HepG2 (cell line): ENCODE data around the gene CEP170. TPM values are rescaled to one million over a fixed set of nuclear protein-coding genes. Genes with fewer than 3 reads are reported as not detected.

Experiments used
- ATAC-seq: fragments of 200-7000 bp; cut with Tn5 transposase; 3 replicates; pipeline ENCODE4 v1.9.1; 2020; ENCODE audit warnings: mild to moderate bottlenecking, moderate library complexity
- BruUV-seq: library from RNA; stranded (reverse); fragments of 400-500 nt; replicated peaks from 2 replicates; lab custom pipeline; 2021; lab: Mats Ljungman, UMichigan
- CTCF ChIA-PET: fragments of 300-600 bp; formaldehyde crosslinking; extraction: SDS; loops from one replicate; lab custom pipeline; 2021; ENCODE audit warnings: low total read pairs, inconsistent platforms, low intra/inter-chr PET ratio; lab: Yijun Ruan, JAX
- POLR2A ChIA-PET: fragments of 350-600 bp; sonication (Branson Sonifier 250); formaldehyde crosslinking; loops from one replicate; lab custom pipeline; 2020; ENCODE audit warnings: antibody characterized with exemption, inconsistent platforms; lab: Yijun Ruan, JAX
- DNase-seq: peaks from one replicate; pipeline ENCODE4 v3.0.0-alpha.2; 2015; ENCODE audit warnings: low spot score
- FAIRE-seq: peaks from 3 replicates; lab custom pipeline; 2011; peaks lifted over from hg19 to GRCh38; lab: Jason Lieb, UNC
- H2AFZ ChIP-seq: one replicate; pipeline ENCODE4 v1.6.1; 2011; ENCODE audit warnings: low read length, inconsistent platforms
- H3K27ac ChIP-seq: fragments of 300-600 bp; 3 replicates; pipeline ENCODE4 v1.8.0; 2011; ENCODE audit warnings: mixed run types, mild to moderate bottlenecking, mixed read lengths, low read length, inconsistent platforms; ENCODE audit not compliant: insufficient read depth; ENCODE audit errors: extremely low read length
- H3K27me3 ChIP-seq, 2 experiments: fragments of 200-600 bp in 1 of 2; 2 replicates in 1 of 2; 3 replicates in 1 of 2; pipeline versions ENCODE4 v1.6.0 to v1.8.0; 2011; ENCODE audit warnings: low read length in 2 of 2, mild to moderate bottlenecking in 2 of 2, moderate library complexity in 2 of 2, inconsistent platforms in 1 of 2; ENCODE audit not compliant: insufficient read depth in 2 of 2, control insufficient read depth in 1 of 2
- H3K36me3 ChIP-seq, 2 experiments: fragments of 200-600 bp in 1 of 2; replicated peaks in 1 of 2; 2 replicates in 1 of 2; 3 replicates in 1 of 2; pipeline versions ENCODE4 v1.5.1 to v1.8.0; 2011; ENCODE audit warnings: low read length in 2 of 2, inconsistent platforms in 1 of 2; ENCODE audit not compliant: insufficient read depth in 2 of 2, control insufficient read depth in 1 of 2
- H3K4me1 ChIP-seq: 2 replicates; pipeline ENCODE4 v1.5.1; 2012; ENCODE audit warnings: low read length, inconsistent platforms; ENCODE audit not compliant: insufficient read depth
- H3K4me2 ChIP-seq: 2 replicates; pipeline ENCODE4 v1.6.0; 2011; ENCODE audit warnings: low read depth, low read length, inconsistent platforms
- H3K4me3 ChIP-seq, 3 experiments: fragments of 200-600 bp in 1 of 3; sonication (generic), shearing (Covaris generic) in 1 of 3; replicated peaks in 1 of 3; 2 replicates each; pipeline ENCODE4 v1.5.1; 2011 to 2016; ENCODE audit warnings: low read length in 3 of 3, inconsistent platforms in 2 of 3, low read depth in 2 of 3, mild to moderate bottlenecking in 2 of 3, control low read depth in 1 of 3, mixed read lengths in 1 of 3; ENCODE audit not compliant: insufficient read depth in 1 of 3
- H3K79me2 ChIP-seq: one replicate; pipeline ENCODE4 v1.6.1; 2011; ENCODE audit warnings: low read length, inconsistent platforms; ENCODE audit not compliant: insufficient read depth
- H3K9ac ChIP-seq: 2 replicates; pipeline ENCODE4 v1.6.0; 2011; ENCODE audit warnings: mild to moderate bottlenecking, low read depth, low read length, inconsistent platforms; ENCODE audit not compliant: insufficient read depth
- H3K9me3 ChIP-seq: 2 replicates; pipeline ENCODE4 v1.5.1; 2012; ENCODE audit warnings: mild to moderate bottlenecking, low read length
- H4K20me1 ChIP-seq: 2 replicates; pipeline ENCODE4 v1.6.0; 2011; ENCODE audit warnings: inconsistent platforms, mild to moderate bottlenecking, low read length, moderate library complexity; ENCODE audit not compliant: insufficient read depth
- ETV6 ChIP-seq: sonication (generic); formaldehyde crosslinking; conservative IDR thresholded peaks from 2 replicates; pipeline ENCODE4 v1.4.0; 2020; ENCODE audit warnings: missing genetic modification reagents
- MEIS1 ChIP-seq: sonication (generic); formaldehyde crosslinking; IDR thresholded peaks from 2 replicates; pipeline ENCODE4 v1.9.0; 2021; ENCODE audit warnings: mild to moderate bottlenecking, missing genetic modification reagents, moderate library complexity, borderline replicate concordance
- NBN ChIP-seq: fragments of 450-650 bp; conservative IDR thresholded peaks from 2 replicates; pipeline ENCODE4 v1.6.1; 2017
- SAFB2 ChIP-seq: sonication (generic); formaldehyde crosslinking; IDR thresholded peaks from 2 replicates; pipeline ENCODE4 v1.5.1; 2020; ENCODE audit warnings: missing genetic modification reagents, low read depth, mild to moderate bottlenecking, borderline replicate concordance
- TBP ChIP-seq: sonication (generic); formaldehyde crosslinking; IDR thresholded peaks from 2 replicates; pipeline ENCODE4 v1.5.0; 2020; ENCODE audit warnings: missing genetic modification reagents
- ZNF33A ChIP-seq: sonication (generic); formaldehyde crosslinking; IDR thresholded peaks from 2 replicates; pipeline ENCODE4 v1.5.1; 2020; ENCODE audit warnings: missing genetic modification reagents, mild to moderate bottlenecking, moderate library complexity, borderline replicate concordance
- ZNF724P ChIP-seq: sonication (generic); formaldehyde crosslinking; IDR thresholded peaks from 2 replicates; pipeline ENCODE4 v1.8.0; 2022; ENCODE audit warnings: missing genetic modification reagents, borderline replicate concordance
- WGBS: methylation state at CpG from one replicate; pipeline ENCODE4 v1.1.6; 2017; ENCODE audit warnings: low lambda C conversion rate; 5-methylcytosine and 5-hydroxymethylcytosine counted together
- in situ Hi-C: cut with HindIII; loops from 2 replicates; pipeline ENCODE4 v1.10.0; 2017; ENCODE audit warnings: low pct_unique_long_range_greater_than_20kb; ENCODE audit not compliant: extremely low pct_ligation_motif_present
- intact Hi-C: fragments of 100-400 bp; cut with micrococcal nuclease; formaldehyde crosslinking; loops from one replicate; pipeline ENCODE4 v1.10.0; 2022; ENCODE audit not compliant: unreplicated experiment
- polyA plus RNA-seq, 8 experiments: library from polyadenylated mRNA; depleted of rRNA in 3 of 8; stranded (reverse) in 7 of 8; unstranded in 1 of 8; fragments of >200 nt; fragmentation: Illumina TruSeq in 4 of 8; extraction: Trizol in 4 of 8; gene quantifications; 2 replicates each; pipeline versions ENCODE4 v1.2.1 to v1.2.3, GENCODE V29; 2011 to 2016; ENCODE audit warnings: low read depth in 4 of 8, missing spikeins in 1 of 8, mixed read lengths in 1 of 8; ENCODE audit not compliant: insufficient read depth in 1 of 8
- total RNA-seq, 5 experiments: library from RNA; depleted of rRNA; stranded (reverse); fragments of >200 nt; fragmentation: Illumina TruSeq; extraction: Trizol; gene quantifications; 2 replicates each; pipeline ENCODE4 v1.2.3, GENCODE V29; 2016; ENCODE audit warnings: low read depth in 1 of 5
- TF ChIP-seq, protein P1 (sequence below): sonication (generic); formaldehyde crosslinking; IDR thresholded peaks from 2 replicates; pipeline ENCODE4 v1.5.0; 2020; ENCODE audit warnings: missing genetic modification reagents, mild to moderate bottlenecking, borderline replicate concordance
- TF ChIP-seq, protein P2 (sequence below): IDR thresholded peaks from 2 replicates; pipeline ENCODE4 v1.6.1; 2016; ENCODE audit warnings: missing genetic modification reagents, missing compliant biosample characterization
- TF ChIP-seq, protein P3 (sequence below): sonication (generic); formaldehyde crosslinking; IDR thresholded peaks from 2 replicates; pipeline ENCODE4 v1.5.0; 2020; ENCODE audit warnings: missing genetic modification reagents
- TF ChIP-seq, protein P4 (sequence below): sonication (generic); formaldehyde crosslinking; IDR thresholded peaks from 2 replicates; pipeline ENCODE4 v1.4.0; 2020; ENCODE audit warnings: missing genetic modification reagents, mild to moderate bottlenecking, borderline replicate concordance

CEP170 gene
- total and polyA plus RNA-seq, 2 of the 13 experiments (the other 11 are each of a cell fraction or from before 2014, with no cell fraction given), result 23.0 to 28.6 TPM

DNA sequence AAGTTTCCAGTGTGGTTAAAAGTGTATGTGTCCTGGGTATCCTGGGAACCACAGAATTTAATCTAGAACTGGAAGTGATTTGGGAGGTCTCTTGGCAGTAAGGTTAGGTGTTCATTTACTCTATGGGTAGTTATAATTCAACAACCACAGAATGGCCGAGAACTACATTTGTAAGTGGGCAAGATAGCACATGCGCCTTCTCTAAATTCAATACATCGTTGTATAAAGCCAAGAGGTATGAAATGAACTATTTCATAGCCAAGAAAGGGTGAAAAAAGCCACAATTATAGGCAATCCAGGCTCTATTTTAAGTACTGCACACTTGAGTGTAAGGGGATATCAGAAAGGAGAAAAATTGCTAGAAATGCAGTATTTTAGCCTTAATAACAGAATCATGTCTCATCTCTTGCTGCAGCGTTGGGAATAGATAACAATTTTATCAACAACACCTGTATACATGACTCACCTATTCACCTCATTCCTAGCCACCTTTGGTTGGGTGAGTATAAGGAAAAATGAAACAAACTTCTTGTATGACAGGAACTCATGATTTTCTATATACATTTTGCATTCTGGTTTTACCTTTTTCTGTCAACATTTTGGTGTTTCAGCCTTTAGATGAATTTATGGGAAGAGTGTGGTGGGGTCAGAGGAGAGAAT is 5.3 kb upstream of the CEP170 start:
- no TSS peak for BruUV-seq
- in situ Hi-C loops (no loop called here), intact Hi-C loops (no loop called here)
- H3K79me2 ChIP-seq, result peaks cover 13% of the 10 kb centered on the region
- peaks cover 13% of the 10 kb centered on the region; the same call in 1 of the 2 replicates for H3K4me1 ChIP-seq
- no peaks in the 10 kb centered on the region for H3K36me3 ChIP-seq
- CTCF ChIA-PET, result no interaction called here
- TF ChIP-seq, protein P1, sequence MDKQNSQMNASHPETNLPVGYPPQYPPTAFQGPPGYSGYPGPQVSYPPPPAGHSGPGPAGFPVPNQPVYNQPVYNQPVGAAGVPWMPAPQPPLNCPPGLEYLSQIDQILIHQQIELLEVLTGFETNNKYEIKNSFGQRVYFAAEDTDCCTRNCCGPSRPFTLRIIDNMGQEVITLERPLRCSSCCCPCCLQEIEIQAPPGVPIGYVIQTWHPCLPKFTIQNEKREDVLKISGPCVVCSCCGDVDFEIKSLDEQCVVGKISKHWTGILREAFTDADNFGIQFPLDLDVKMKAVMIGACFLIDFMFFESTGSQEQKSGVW, result no peak
- TF ChIP-seq ZNF724P (CRISPR knock-in tag) (no peak), NBN (no peak)
- no peaks in the 10 kb centered on the region for H4K20me1 ChIP-seq
- no peak overlapping the region for H3K4me2 ChIP-seq
- H3K4me3 ChIP-seq, result no peak overlapping the region
- POLR2A ChIA-PET, result no interaction called here
- no peak overlapping the region for H2AFZ ChIP-seq
- ATAC-seq (no peak), DNase-seq (no peak), FAIRE-seq (no peak)
- no peaks in the 10 kb centered on the region for H3K27me3 ChIP-seq
- H3K9me3 ChIP-seq, result no peaks in the 10 kb centered on the region
- no peak overlapping the region for H3K27ac ChIP-seq
- WGBS, result 69% methylated on average over 4 of the region's 4 CpGs
- no peak overlapping the region for H3K9ac ChIP-seq

DNA sequence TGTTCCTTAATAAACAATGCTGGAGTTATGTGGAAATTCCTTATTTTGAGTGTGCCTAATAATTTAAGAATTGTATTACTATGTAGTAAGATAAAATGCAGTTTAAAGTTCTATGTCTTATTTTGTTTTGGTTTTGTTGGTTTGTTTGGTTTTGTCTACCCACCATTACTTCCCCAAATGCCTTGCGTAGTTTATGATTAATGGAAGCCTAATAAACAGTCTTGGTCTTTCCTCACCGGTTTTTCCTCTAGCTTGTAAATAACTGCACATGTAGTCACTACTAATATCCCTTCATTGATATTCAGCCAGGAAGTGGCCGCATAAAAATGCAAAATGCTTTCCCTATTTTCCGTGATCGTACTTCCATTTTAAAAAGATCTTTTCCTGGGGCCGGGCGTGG is 3.6 kb upstream of the CEP170 start:
- TF ChIP-seq ETV6 (CRISPR knock-in tag) (no peak), SAFB2 (CRISPR knock-in tag) (no peak), MEIS1 (no peak), TBP (CRISPR knock-in tag) (no peak), ZNF33A (no peak)
- TF ChIP-seq, protein P2, sequence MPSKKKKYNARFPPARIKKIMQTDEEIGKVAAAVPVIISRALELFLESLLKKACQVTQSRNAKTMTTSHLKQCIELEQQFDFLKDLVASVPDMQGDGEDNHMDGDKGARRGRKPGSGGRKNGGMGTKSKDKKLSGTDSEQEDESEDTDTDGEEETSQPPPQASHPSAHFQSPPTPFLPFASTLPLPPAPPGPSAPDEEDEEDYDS (CRISPR knock-in tag), result no peak
- TF ChIP-seq, protein P3, sequence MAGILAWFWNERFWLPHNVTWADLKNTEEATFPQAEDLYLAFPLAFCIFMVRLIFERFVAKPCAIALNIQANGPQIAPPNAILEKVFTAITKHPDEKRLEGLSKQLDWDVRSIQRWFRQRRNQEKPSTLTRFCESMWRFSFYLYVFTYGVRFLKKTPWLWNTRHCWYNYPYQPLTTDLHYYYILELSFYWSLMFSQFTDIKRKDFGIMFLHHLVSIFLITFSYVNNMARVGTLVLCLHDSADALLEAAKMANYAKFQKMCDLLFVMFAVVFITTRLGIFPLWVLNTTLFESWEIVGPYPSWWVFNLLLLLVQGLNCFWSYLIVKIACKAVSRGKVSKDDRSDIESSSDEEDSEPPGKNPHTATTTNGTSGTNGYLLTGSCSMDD (CRISPR knock-in tag), result no peak
- TF ChIP-seq, protein P4, sequence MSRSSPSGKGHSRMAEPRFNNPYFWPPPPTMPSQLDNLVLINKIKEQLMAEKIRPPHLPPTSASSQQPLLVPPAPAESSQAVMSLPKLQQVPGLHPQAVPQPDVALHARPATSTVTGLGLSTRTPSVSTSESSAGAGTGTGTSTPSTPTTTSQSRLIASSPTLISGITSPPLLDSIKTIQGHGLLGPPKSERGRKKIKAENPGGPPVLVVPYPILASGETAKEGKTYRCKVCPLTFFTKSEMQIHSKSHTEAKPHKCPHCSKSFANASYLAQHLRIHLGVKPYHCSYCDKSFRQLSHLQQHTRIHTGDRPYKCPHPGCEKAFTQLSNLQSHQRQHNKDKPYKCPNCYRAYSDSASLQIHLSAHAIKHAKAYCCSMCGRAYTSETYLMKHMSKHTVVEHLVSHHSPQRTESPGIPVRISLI, result no peak
- no peaks in the 10 kb centered on the region; a peak in 1 of 5 replicates for H3K27me3 ChIP-seq
- H3K79me2 ChIP-seq, result peaks cover 21% of the 10 kb centered on the region
- H3K9ac ChIP-seq, result no peak overlapping the region
- FAIRE-seq (no peak), DNase-seq (no peak), ATAC-seq (no peak)
- BruUV-seq, result no TSS peak
- in situ Hi-C loops, result no loop called here
- H3K27ac ChIP-seq, result no peak overlapping the region
- WGBS, result 96% methylated on average over 7 of the region's 7 CpGs
- no peaks in the 10 kb centered on the region for H3K36me3 ChIP-seq
- H3K9me3 ChIP-seq, result no peaks in the 10 kb centered on the region
- no peak overlapping the region for H3K4me3 ChIP-seq
- H4K20me1 ChIP-seq, result 0 out of 2 replicates have a peak, but pooled peaks cover 1% of the 10 kb centered on the region
- CTCF ChIA-PET, result no interaction called here
- POLR2A ChIA-PET, result no interaction called here
- no peak overlapping the region for H3K4me2 ChIP-seq
- no peak overlapping the region for H2AFZ ChIP-seq
- intact Hi-C loops, result loop anchor here (5.0 kb wide), 1 partner anchor 1189 kb away; no protein-coding TSS in a partner anchor
- H3K4me1 ChIP-seq, result peaks cover 13% of the 10 kb centered on the region; the same call in 1 of the 2 replicates
